SK-N-MC (cell line): ENCODE results near the gene INCENP.

Experiments
- EZH2 ChIP-seq: fragments of 200-600 bp; sonication (generic); IDR thresholded peaks from one replicate; pipeline ENCODE4 v1.6.1; 2017; ENCODE audit warnings: antibody characterized with exemption
- POLR2AphosphoS5 ChIP-seq: IDR thresholded peaks from 2 replicates; pipeline ENCODE4 v1.6.1; 2012; ENCODE audit warnings: mild to moderate bottlenecking, low read depth, low read length, borderline replicate concordance

GRCh38 chr11:62123669-62124185 is at the start of gene INCENP:
- TF ChIP-seq EZH2, result no peak
- peak; percentile 79 for TF ChIP-seq POLR2AphosphoS5
